Umbilical cord (tissue), 2 donors: ENCODE measurements around the gene NELFB. TPM values are rescaled to one million over a fixed set of nuclear protein-coding genes. Genes with fewer than 3 reads are reported as not detected.
"Not testable (repeated sequence)": the region's sequence is repeated elsewhere in the genome, so short reads cannot be mapped to it uniquely, and the experiment has no call there.

Experiments
- DNase-seq: peaks from one replicate; pipeline ENCODE4 v3.0.0-alpha.2; 2015; ENCODE audit warnings: low spot score
- total RNA-seq: library from RNA; depleted of rRNA; stranded (reverse); fragments of >200 nt; gene quantifications from one replicate; pipeline ENCODE4 v1.2.3, GENCODE V29; 2014; ENCODE audit warnings: low replicate concordance; ENCODE audit not compliant: insufficient read depth

The NELFB gene
- total RNA-seq, 1 donor from 2014 or later = 18.8 TPM

DNA sequence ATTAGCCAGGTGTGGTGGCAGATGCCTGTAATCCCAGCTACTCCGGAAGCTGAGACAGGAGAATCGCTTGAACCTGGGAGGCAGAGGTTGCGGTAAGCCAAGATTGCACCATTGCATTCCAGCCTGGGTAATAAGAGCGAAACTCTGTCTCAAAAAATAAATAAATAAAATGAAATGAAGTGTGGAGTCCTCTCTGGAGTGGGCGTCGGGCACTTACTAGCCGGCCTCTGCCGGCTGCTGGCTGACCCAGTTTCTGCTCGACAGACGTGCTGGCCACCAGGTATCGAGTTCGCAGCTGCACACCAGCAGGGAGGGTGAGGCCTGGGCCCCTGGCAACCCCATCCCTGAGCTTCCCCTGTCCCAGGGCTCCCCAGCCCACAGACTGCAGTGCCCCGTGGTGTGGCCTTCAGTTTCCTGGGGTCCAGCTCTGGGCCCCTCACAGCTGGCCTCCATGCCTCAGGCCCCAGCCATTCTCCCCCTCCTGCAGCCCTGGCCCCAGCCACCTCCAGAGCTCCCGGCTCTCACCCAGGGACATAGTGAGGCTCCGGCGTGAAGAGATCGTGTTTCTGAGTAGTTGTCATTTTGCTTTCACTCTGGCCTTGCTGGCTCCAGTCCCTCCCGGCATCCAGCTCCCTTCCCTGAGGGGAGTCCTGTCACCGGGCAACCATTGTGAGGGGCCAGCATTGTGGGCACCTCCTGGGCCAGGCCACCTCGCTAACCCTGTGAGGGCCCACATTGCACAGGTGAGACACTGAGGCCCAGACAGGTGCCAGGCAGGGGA lies 7.8 kb upstream of the NELFB start:
- DNase-seq = no peak

DNA sequence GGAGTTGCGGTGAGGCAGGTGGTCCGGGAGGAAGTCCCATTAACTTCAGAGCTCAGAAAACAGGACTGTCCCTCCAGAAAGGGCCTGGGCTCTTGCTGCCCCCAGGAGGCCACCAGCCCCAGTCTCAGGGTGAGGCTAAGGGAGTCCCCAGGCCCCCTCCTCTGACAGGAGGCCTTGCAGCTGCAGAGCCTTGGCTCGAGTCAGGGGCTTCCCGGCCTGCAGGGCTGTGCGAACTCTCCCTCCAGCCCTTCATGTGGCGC lies 7.3 kb upstream of the NELFB start:
- DNase-seq = no peak

DNA sequence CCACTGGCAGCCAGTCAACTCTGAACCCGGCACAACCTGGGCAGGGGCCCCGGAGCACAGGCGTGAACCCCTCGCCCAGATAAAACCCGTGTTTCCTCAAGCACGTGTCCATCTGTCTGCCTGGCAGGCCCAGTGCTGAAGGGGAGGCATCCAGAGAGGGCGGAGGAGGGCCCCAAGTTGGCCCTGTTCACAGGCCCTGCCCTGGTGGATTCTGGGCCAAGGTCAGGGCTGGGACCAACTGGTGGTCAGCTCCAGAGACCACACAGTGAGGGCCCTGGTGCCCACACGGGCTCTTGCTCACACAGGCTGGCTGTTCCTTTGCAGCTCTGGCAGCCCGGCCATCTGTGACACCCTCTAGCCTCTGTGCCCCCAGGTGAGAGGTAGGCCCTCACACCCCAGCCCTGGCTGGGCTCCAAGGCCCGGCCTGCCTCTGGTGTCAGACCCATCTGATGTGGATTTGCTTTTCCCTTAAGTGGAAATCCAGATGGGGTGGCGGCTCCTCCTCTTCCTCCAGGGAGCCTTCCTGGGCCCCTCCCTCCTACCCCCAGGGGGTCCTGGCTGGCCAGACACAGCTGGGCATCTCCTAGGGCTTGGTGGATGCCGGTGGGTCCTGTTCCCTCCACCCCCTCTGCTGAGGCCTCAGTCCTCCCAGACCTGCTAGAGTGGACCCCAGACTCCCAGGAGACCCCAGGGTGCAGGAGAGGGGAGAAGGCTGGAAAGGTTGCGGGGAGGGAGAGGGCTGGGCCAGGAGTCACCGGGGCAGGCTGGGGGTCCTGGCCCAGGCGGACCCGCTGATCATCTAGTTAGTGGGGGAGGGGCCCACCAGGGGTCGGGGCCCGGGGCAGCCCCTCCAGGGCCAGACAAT lies 4.6 kb upstream of the NELFB start:
- DNase-seq = no peak

DNA sequence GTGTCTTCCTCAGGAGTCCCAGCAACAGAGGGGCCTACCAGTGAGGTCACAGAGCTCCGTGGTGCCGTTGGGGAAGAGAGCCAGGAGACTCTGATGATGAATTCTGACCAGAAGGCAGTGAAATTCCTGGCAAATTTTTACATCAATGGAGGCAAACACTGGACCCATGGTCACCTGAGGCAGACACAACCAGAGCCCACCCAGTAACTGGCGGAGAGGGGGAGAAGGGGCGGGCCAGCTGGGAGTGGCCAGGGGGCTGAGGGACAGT lies 4.0 kb upstream of the NELFB start, which contains the start of gene STPG3:
Gene STPG3 (plus strand): TSS at position 93 of the 268 bp plus-strand sequence. CDS start 1 bp downstream, at position 94.
- no peak for DNase-seq

DNA sequence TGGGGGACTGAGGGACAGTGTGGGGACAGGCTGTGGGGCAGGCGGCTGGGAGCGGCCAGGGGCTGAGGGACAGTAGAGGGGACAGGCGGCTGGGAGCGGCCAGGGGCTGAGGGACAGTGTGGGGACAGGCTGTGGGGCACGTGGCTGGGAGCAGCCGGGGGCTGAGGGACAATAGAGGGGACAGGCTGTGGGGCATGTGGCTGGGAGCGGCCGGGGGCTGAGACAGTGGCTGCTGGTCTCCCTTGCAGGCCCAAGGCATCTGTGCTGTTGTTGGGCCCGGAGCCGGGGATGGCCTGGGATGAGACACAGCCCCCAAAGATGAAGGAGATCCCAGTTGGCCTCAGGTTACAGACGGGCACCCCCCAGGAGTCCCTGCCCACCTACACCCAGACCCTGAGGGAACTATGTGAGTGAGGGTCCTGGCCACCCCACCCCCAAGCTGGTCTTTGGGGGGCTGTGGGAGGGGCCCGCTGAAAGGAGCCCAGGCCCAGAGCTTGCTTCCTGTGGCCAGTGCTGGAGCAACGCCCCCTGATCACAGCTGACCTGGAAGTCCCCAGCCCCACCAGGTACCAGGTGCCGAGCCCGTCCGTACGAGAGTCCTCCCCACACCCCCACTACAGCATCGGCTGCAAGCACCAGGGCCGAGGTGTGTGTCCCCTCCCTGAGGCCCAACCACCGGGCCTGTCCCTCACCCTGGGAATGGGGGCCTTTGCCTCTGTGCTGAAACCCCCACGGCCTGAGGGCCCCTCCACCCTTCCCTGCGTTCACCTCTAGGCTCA lies 3.4 kb upstream of the NELFB start:
- no peak for DNase-seq

DNA sequence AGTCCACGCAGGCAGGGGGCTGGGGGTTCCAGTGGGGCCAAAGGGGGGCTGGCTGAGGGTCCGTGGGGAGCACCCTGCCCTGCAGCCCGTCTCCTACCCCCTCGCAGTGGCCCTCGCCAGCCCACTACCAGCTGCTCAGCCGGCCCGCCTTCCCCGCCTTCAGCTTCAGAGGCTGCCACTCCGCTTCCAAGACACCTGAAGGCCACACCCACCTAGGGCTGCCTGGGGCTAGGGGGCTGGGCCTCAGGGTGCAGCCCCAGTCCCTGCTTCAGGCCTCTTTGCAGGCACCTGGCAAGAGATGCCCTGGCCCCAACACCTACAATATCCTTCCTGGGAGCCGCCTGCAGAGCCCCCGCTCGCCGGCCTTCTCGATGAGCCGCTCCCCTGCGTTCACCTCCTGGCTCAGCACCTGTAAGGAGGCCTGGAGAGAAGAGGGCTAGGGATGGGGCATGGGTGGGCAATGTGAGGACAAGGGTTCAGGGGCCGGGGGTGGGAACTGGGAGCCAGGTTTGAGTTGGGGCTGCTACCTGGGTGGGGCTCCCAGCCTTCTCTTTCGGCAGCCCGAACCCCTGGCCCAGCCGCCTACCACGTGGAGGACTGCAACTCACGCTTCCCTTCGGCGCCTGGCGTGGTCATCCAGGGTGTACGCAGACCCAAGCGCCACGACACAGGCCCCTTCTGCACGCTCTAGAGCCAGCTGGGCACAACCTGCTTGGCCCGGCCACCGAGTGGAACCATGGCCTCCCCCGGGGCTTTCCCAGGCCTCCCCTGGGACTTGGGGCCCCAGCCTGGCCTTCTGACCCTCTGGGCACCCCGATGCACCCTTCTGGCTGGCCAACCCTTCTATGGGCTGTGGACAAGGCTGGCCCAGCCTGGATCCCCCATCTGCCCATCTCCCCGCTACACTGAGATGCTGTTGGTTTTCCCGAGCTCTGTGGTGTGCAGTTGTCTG lies 2.3 kb upstream of the NELFB start:
- no peak for DNase-seq

DNA sequence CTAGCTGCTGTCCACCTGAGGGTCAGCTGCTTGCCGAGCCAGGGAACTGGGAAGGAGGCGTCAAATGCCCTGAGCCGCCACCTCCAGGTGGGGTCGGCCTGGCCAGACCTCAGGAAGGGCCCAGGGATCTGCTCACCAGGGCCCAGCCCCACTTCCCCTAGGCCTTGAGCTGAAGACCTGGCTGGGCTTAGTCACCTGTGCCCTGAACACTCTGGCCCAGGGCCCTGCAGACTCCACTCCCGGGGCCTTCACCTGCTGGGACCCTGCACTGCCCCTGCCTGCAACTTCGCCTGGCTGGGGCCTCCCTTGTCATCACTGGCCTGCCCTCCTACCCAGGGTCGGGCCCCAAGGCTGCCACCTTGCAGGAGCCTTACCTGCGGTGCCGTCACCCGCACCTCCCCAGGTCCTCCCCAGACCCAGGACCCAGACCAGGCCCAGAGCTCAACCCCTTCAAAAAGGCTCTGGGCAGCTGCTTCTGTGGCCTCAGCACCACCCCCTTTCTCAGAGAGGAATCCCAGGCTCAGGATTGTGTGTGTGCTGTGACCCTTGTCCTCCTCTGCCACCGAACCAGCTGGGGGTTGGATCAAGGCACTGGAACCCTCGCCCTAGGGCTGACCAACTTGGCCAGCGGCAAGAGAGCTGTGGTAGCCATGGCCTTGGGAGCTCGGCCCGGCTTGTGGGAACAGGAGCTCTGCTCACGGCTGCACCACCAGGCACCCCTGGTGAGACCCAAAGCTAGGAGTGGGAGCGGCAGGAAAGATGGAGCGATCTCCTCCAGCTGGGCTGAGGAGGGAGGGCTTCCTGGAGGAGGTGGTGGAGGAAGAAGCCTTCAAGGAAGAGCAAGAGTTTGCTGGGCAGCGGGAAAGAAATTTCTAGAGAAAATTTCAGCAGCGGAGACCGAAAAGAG lies 1.2 kb upstream of the NELFB start:
- no peak for DNase-seq

DNA sequence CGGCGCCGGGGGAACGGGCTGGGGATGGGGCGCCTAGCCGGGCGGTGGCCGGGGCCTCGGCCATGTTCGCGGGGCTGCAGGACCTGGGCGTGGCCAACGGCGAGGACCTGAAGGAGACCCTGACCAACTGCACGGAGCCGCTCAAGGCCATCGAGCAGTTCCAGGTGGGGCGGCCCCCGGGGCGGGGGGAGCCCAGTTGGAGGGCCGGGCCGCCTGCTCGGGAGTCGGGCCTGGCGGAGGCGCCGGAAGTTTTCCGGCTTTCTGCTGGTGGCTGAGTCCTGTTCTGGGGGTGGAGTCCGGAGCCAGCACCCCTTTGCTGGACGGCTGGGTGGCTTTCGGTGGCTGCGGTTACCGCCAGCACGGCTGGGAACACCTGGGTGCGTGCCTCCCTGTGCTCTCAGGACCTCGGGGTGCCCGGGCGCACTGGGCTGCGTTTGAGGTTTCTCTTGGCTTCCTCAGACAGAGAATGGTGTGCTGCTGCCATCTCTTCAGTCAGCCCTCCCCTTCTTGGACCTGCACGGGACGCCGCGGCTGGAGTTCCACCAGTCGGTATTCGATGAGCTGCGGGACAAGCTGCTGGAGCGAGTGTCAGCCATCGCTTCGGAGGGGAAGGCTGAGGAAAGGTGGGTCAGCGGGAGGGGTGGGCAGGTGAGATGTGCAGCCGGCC lies 454 bp downstream of the NELFB start:
- DNase-seq = no peak

DNA sequence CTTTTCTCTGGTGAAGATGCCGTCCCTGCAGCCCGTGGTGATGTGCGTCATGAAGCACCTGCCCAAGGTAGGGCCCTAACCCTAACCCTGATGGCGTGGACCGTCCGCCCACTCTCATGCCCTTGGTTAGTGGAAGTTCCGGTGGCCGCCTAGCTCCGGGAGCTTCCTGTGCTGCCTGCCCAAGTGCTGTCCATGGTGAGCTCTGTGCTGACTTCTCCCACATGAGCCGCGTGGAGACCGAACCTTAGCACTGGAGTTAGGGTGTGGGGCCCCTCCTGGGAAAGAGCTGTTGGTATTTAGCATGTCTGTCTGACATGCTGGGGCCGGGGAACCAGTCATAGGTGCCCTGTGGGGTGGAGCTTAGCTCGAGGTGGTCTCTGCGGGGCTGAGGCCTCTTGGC lies 1.2 kb downstream of the NELFB start:
- DNase-seq = no peak

DNA sequence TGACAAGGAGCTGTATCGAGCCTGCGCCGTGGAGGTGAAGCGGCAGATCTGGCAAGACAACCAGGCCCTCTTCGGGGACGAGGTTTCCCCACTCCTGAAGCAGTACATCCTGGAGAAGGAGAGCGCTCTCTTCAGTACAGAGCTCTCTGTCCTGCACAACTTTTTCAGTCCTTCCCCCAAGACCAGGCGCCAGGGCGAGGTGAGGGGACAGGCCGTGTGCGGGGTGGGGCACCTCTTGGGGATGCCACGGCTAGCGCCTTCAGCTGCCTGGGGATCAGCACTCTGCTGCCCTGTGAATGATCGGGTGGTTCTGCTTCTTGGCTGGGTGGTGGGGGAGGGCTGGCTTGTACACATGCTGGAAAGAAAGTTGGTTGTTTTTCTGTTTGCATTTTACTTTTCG lies 1.7 kb downstream of the NELFB start:
- no peak for DNase-seq

DNA sequence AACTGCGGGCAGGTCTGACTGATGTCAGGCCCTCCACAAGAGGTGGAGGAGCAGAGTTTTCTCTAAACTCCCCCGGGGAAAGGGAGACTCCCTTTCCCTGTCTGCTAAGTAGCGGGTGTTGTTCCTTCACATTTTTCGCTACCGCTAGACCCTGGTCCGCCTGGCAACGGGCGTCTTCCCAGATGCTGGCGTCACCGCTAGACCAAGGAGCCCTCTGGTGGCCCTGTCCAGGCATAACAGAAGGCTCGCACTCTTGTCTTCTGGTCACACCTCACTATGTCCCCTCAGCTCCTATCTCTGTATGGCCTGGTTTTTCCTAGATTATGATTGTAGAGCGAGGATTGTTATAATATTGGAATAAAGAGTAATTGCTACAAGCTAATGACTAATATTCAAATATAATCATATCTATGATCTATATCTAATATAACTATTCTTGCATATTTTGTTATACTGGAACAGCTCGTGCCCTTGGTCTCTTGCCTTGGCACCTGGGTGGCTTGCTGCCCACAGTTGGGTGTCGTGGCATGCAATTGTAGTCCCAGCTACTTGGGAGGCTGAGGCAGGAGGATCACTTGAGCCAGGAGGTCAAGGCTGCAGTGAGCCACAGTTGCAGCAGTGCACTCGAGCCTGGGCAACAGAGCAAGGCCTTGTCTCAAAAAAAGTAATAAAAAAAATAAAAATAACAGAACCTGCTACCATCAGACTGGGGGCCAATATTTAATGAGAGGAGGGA lies 7.2 kb downstream of the NELFB start:
- DNase-seq = not testable (repeated sequence)

DNA sequence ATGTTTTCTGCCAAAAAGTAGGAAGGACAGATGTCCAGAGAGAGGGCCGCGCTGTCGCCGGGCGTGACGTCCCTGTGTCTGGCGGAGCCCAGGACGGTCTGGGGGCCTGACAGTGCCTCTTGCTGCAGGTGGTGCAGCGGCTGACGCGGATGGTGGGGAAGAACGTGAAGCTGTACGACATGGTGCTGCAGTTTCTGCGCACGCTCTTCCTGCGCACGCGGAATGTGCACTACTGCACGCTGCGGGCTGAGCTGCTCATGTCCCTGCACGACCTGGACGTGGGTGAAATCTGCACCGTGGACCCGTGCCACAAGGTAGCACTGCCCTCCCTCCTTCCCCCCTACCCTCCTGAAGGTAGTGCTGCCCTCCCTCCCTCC lies 7.8 kb downstream of the NELFB start:
- no peak for DNase-seq

DNA sequence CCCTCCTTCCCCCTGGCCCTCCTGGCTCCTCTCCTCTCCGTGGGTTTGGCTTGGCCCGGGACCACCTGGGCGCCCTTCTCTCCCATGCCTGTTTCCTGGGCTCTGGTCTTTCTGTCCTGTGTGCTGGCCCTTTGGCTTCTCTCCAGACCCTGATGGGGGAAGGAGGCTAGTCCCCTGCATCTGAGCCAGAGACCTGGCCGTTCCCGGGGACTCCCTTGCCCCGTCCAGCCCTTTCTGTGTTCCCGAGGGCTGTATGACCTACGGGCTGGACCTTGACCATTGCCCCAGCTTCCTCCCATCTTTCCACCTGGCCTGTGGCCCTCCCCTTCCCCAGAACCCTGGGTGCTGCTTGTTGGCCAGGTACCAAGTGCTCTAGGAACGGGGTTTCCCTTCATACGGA lies 8.4 kb downstream of the NELFB start:
- DNase-seq = no peak

DNA sequence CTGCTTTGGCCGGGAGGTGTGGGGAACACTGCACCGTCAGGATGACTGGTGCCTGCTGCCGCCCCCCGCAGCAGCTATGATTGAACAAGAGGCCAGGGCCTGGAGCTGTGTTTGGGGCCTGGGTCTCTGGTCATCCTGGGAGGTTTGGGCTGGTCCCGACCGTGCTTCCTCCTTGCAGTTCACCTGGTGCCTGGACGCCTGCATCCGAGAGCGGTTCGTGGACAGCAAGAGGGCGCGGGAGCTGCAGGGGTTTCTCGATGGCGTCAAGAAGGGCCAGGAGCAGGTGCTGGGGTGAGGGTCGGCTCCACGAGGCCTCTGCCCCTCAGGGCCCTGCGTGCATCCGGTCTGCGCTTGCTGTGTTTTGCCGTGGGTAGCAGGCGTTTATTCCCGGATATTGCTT lies 8.9 kb downstream of the NELFB start:
- no peak for DNase-seq

DNA sequence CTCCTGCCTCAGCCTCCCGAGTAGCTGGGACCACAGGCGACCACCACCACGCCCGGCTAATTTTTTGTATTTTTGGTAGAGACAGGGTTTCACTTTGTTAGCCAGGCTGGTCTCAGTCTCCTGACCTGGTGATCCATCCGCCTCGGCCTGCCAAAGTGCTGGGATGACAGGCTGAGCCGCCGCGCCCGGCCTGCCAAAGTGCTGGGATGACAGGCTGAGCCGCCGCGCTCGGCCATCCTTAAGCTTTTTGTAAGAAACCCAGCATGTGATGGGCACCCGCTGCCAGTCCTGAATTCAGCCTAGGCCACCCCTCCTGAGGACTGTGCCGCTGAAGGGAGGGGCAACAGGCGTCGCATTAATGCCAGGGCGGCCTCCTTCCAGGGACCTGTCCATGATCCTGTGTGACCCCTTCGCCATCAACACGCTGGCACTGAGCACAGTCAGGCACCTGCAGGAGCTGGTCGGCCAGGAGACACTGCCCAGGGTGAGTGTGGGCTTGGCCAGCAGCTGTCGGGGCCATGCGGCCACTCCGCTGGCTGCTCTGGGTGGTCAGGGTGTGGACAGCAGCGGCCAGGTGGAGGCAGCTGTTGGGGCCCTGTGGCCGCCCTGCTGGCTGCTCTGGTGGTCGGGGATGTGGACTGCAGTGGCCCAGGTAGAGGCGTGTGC lies 10.5 kb downstream of the NELFB start:
- DNase-seq = no peak

DNA sequence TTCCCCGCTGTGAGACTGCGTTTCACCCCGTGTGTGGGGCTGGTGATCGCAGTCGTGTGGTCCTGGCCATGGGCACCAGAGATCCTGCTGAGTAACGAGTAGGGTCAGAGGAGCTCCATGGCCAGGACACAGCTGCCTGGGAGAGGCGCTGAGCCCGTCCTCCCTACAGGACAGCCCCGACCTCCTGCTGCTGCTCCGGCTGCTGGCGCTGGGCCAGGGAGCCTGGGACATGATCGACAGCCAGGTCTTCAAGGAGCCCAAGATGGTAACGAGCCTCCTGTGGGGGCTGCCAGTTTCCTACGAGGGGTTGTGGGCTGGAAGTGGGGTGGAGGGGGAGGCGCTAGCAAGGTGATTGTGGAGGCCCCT lies 11.0 kb downstream of the NELFB start:
- DNase-seq = no peak

DNA sequence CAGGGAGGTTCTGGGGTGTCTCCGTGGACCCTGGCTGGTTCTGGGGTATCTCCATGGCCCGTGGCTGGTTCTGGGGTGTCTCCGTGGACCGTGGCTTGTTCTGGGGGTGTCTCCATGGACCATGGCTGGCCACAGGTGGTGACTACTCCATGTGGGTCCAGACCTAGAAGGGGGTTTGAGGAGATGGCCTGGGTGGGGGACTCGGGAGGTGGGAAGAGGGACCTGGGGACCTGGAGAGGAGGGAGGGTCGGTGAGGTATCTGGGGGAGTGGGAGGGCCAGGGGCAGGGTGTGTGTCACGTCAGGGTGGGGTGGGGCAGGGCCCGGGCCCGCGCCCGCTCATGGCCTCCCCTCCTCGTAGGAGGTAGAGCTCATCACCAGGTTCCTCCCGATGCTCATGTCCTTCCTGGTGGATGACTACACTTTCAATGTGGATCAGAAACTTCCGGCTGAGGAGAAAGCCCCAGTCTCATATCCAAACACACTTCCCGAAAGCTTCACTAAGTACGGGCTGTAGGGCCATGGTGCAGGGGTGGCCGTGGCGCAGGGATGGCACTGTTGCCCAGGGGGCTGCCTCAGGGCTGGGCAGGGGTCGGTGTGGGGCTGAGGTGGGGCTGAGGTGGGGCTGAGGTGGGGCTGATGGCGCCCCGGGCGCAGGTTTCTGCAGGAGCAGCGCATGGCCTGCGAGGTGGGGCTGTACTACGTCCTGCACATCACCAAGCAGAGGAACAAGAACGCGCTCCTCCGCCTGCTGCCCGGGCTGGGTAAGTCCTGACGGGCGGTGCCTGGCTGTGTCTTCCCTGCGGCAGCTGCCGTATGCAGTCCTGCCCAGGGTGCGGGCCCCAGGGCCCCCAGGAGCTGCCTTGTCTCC lies 11.7 kb downstream of the NELFB start:
- no peak for DNase-seq

DNA sequence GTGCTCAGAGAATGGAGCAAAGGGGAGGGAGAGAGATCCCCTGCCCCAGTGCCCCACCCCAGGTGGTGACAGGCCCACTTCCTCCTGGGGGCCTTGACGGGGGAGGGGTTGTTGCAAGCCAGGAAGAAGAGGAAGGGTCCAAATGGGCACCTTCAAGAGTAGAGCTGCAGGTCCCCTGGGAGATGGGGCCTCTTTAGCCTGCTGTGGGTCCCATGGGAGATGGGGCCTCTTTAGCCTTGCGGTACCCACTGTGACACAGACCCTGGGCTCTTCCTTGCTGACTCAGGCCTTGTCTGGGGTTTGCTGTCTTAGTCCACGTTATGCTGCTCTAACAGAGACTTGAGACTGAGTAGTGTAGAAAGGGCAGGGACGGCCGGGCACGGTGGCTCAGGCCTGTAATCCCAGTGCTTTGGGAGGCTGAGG lies 12.8 kb downstream of the NELFB start:
- no peak for DNase-seq
